HEK293T (cell line): ENCODE data around the gene GAL3ST1.
"Not testable (repeated sequence)": the region's sequence is repeated elsewhere in the genome, so short reads cannot be mapped to it uniquely, and the experiment has no call there.

Experiments used
- CTCF ChIA-PET: fragments of 350-600 bp; formaldehyde crosslinking; extraction: SDS; loops from one replicate; lab custom pipeline; 2021; ENCODE audit warnings: antibody characterized with exemption, inconsistent platforms; lab: Yijun Ruan, JAX
- POLR2A ChIA-PET: fragments of 350-600 bp; formaldehyde crosslinking; extraction: SDS; loops from one replicate; lab custom pipeline; 2020; ENCODE audit warnings: antibody characterized with exemption, inconsistent platforms; lab: Yijun Ruan, JAX
- DNase-seq: peaks from one replicate; pipeline ENCODE4 v3.0.0; 2012; ENCODE audit warnings: mixed read lengths; ENCODE audit errors: extremely low spot score
- ARNT ChIP-seq: fragments of 450-650 bp; IDR thresholded peaks from 2 replicates; pipeline ENCODE4 v1.6.1; 2017; ENCODE audit warnings: mild to moderate bottlenecking
- BHLHE40 ChIP-seq: fragments of 450-650 bp; IDR thresholded peaks from 2 replicates; pipeline ENCODE4 v1.6.1; 2016; ENCODE audit warnings: mild to moderate bottlenecking, moderate library complexity, borderline replicate concordance
- CTBP1 ChIP-seq: fragments of 450-650 bp; IDR thresholded peaks from 2 replicates; pipeline ENCODE4 v1.6.1; 2016; ENCODE audit warnings: borderline replicate concordance
- ELF4 ChIP-seq: fragments of 450-650 bp; IDR thresholded peaks from 2 replicates; pipeline ENCODE4 v1.6.1; 2017; ENCODE audit warnings: antibody characterized with exemption
- FOXA1 ChIP-seq: fragments of 450-650 bp; IDR thresholded peaks from 2 replicates; pipeline ENCODE4 v1.6.1; 2016; ENCODE audit warnings: mild to moderate bottlenecking
- FOXK2 ChIP-seq: fragments of 450-650 bp; IDR thresholded peaks from 2 replicates; pipeline ENCODE4 v1.6.1; 2016; ENCODE audit warnings: mild to moderate bottlenecking
- FOXM1 ChIP-seq: fragments of 450-650 bp; IDR thresholded peaks from 2 replicates; pipeline ENCODE4 v1.6.1; 2017; ENCODE audit warnings: mild to moderate bottlenecking, borderline replicate concordance
- HDGF ChIP-seq: fragments of 450-650 bp; IDR thresholded peaks from 2 replicates; pipeline ENCODE4 v1.6.1; 2017; ENCODE audit warnings: antibody characterized with exemption, borderline replicate concordance
- L3MBTL2 ChIP-seq: fragments of 450-650 bp; conservative IDR thresholded peaks from 2 replicates; pipeline ENCODE4 v1.6.1; 2016; ENCODE audit warnings: mild to moderate bottlenecking
- LEF1 ChIP-seq: fragments of 450-650 bp; IDR thresholded peaks from 2 replicates; pipeline ENCODE4 v1.6.1; 2017; ENCODE audit warnings: mild to moderate bottlenecking, borderline replicate concordance
- NFRKB ChIP-seq: fragments of 450-650 bp; IDR thresholded peaks from 2 replicates; pipeline ENCODE4 v1.6.1; 2016; ENCODE audit warnings: mild to moderate bottlenecking, moderate library complexity
- SP1 ChIP-seq: fragments of 450-650 bp; IDR thresholded peaks from 2 replicates; pipeline ENCODE4 v1.6.1; 2017
- SUZ12 ChIP-seq: fragments of 450-650 bp; IDR thresholded peaks from 2 replicates; pipeline ENCODE4 v1.6.1; 2016; ENCODE audit warnings: mild to moderate bottlenecking
- TARDBP ChIP-seq: fragments of 450-650 bp; IDR thresholded peaks from 2 replicates; pipeline ENCODE4 v1.6.1; 2016
- ZNF384 ChIP-seq: fragments of 450-650 bp; IDR thresholded peaks from 2 replicates; pipeline ENCODE4 v1.6.1; 2016
- TF ChIP-seq, protein P1 (sequence below): fragments of 450-650 bp; IDR thresholded peaks from 2 replicates; pipeline ENCODE4 v1.6.1; 2016

Gene GAL3ST1

DNA sequence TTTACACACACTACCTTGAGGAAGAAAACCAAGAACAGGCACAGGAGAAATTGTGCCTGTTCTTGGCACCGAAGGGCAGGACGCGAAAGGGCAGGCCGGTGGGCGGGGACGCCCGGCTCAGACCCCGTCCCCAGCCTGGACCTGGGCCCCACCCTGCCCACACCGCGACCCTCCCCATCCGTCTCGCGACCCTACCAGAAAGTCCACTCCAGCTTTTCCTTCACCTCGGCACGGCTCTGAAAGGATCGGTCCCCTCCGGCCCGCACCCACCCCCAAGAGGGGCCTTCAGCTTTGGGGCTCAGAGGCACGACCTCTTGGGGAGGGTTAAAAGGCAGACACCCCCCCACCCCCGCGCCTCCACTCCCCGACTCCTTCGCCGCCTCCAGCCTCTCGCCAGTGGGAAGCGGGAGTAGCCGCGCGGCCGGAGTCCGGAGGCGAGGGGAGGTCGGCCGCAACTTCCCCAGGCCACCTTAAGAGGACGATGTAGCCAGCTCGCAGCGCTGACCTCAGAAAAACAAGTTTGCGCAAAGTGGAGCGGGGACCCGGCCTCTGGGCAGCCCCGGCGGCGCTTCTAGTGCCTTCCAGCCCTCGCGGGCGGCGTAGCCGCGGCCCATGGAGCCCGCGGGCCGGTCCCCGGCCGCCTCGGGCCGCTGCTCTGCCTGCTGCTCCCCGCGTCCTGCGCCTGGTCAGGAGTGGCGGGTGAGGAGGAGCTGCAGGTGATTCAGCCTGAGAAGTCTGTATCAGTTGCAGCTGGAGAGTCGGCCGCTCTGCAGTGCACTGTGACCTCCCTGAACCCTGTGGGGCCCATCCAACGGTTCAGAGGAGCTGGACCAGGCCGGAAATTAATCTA lies 32.3 kb downstream of the GAL3ST1 start:
- ChIA-PET CTCF (no interaction called here), POLR2A (interaction anchor here (0.6 kb wide), 1 partner anchor 21 kb away, joined by 3 read pairs; no protein-coding TSS in a partner anchor)
- no peak for DNase-seq
- TF ChIP-seq ELF4, result no peak
- no peak for TF ChIP-seq ARNT
- TF ChIP-seq SP1, result no peak
- TF ChIP-seq FOXK2, result no peak
- no peak for TF ChIP-seq ZNF384
- TF ChIP-seq LEF1, result no peak
- no peak for TF ChIP-seq FOXA1

DNA sequence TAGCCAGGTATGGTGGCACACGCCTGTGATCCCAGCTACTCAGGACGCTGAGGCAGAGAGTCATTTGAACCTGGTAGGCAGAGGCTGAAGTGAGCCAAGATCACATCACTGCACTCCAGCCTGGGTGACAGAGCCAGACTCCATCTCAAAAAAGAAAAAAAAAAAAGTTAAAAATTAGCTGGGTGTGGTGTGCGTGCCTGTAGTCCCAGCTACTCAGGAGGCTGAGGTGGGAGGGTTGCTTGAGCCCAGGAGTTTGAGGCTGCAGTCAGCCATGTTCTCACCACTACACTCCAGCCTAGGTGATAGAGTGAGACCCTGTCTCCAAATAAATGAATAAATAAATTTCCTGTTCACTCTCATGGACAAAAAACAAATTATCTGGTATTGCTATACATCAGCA lies 33.0 kb downstream of the GAL3ST1 start:
- CTCF ChIA-PET, result interaction anchor here (0.6 kb wide), 1 partner anchor 66 kb away, joined by 3 read pairs; no protein-coding TSS in a partner anchor
- POLR2A ChIA-PET, DNase-seq: not testable (repeated sequence)

DNA sequence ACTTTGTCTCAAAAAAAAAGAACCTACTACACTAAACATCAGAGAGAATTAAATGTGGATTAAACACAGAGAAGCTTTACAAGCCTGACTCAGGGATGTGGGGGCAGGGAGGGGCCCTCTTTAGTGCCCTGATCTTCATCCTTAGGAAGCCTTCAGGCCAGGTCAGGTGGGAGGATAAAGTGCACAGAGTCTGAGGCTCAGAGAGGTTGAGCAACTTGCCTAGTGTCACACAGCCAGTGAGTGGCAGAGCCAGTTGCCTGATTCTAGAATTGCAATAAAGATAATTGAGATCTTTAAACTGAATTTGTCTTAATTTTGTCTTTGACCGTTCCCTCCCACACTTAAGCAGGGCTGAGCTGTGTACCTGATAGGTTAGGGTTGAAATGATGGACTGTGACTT lies 35.1 kb downstream of the GAL3ST1 start:
- no peak for TF ChIP-seq BHLHE40
- TF ChIP-seq ARNT, result no peak
- TF ChIP-seq LEF1, result no peak
- TF ChIP-seq NFRKB, result no peak
- TF ChIP-seq SUZ12, result no peak
- no peak for TF ChIP-seq SP1
- no peak for TF ChIP-seq TARDBP
- no peak for TF ChIP-seq ELF4
- no peak for TF ChIP-seq L3MBTL2
- TF ChIP-seq FOXM1, result no peak
- no peak for TF ChIP-seq CTBP1
- TF ChIP-seq, protein P1, sequence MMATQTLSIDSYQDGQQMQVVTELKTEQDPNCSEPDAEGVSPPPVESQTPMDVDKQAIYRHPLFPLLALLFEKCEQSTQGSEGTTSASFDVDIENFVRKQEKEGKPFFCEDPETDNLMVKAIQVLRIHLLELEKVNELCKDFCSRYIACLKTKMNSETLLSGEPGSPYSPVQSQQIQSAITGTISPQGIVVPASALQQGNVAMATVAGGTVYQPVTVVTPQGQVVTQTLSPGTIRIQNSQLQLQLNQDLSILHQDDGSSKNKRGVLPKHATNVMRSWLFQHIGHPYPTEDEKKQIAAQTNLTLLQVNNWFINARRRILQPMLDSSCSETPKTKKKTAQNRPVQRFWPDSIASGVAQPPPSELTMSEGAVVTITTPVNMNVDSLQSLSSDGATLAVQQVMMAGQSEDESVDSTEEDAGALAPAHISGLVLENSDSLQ, result no peak
- TF ChIP-seq FOXK2, result no peak
- ChIA-PET CTCF (no interaction called here), POLR2A (no interaction called here)
- no peak for DNase-seq

DNA sequence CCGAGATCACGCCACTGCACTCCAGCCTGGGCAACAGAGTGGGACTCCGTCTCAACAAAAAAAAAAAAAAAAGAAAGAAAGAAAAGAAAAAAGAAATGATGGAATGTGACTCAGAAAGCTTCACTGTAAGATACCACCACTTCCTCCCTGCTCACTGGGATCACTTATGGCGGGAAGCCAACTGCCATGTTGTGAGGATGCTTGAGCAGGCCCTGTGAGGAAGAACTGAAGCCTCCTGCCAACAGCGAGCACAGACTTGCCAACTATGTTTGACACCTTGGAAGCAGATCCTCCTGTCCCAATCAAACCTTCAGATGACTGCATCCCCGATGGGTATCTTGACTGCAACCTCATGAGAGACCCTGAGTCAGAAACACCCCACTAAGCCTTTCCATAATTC lies 36.2 kb downstream of the GAL3ST1 start:
- POLR2A ChIA-PET, result no interaction called here
- TF ChIP-seq TARDBP (no peak), SP1 (no peak), NFRKB (no peak), L3MBTL2 (no peak), CTBP1 (no peak), ZNF384 (no peak), FOXK2 (no peak), ELF4 (no peak), BHLHE40 (no peak), FOXA1 (no peak), ARNT (no peak), LEF1 (no peak)
- TF ChIP-seq, protein P1, result no peak
- CTCF ChIA-PET, result interaction anchor here (0.6 to 1.2 kb wide), 2 partner anchors 27 to 352 kb away, joined by 3 read pairs; no protein-coding TSS in a partner anchor
- DNase-seq, result no peak

DNA sequence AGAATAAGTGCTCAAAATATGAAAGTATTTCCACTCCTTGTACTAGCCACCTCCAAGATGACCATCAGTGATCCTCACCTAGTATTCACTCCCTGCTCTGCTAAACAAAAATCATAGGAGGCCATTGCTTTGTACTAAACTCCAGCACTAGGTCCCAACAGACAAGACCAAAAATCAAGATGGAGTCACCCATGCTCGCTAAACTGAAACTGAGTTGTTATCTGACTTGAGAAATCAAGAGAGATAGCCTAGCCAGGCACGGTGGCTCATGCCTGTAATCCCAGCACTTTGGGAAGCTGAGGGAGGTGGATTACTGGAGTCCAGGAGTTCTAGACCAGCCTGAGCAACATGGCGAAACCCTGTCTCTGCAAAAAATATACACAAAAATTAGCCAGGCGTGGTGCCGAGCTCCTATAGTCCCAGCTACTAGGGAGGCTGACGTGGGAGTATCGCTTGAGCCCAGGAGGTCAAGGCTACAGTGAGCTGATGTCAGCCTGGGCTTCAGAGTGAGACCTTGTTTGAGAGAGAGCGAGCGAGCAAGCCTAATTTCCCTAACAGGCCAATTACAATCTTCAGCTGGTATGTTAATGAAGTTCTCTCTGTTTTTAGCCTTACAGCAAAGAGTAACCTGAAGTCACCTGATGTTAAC lies 37.3 kb downstream of the GAL3ST1 start:
- DNase-seq, result no peak
- ChIA-PET POLR2A (no interaction called here), CTCF (interaction anchor here (0.8 to 1.2 kb wide), 2 partner anchors 26 to 88 kb away, joined by 3 read pairs; no protein-coding TSS in a partner anchor)
- TF ChIP-seq FOXK2, result no peak
- no peak for TF ChIP-seq CTBP1
- no peak for TF ChIP-seq SUZ12
- TF ChIP-seq L3MBTL2, result no peak
- TF ChIP-seq ARNT, result no peak
- no peak for TF ChIP-seq FOXA1
- TF ChIP-seq ELF4, result no peak
- TF ChIP-seq FOXM1, result no peak
- no peak for TF ChIP-seq BHLHE40
- TF ChIP-seq LEF1, result no peak
- no peak for TF ChIP-seq SP1

DNA sequence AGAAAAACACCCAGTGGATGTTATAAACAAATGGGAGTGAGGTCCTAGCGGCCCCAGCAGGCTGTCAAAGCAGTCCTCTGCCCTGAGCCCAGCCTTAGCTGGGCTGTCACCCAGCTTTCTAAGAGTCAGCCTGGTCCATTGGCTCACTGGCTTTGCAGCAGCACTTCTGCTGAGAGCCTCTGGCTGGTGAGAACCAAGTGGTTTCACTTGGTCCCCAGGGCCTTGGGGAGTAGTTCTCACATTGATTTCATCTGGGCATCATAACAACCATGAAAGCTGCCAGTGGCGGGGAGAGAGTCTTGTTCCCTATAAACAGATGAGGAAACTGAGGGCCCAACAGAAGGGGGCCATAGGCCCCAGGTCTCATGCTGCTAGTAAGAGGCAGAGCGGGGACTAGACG lies 39.3 kb downstream of the GAL3ST1 start:
- TF ChIP-seq, protein P1, result no peak
- no peak for TF ChIP-seq L3MBTL2
- no peak for TF ChIP-seq ARNT
- no peak for TF ChIP-seq FOXM1
- no peak for TF ChIP-seq FOXA1
- TF ChIP-seq HDGF, result no peak
- TF ChIP-seq CTBP1, result no peak
- no peak for TF ChIP-seq NFRKB
- no peak for TF ChIP-seq LEF1
- no peak for TF ChIP-seq SUZ12
- TF ChIP-seq TARDBP, result no peak
- no peak for TF ChIP-seq FOXK2
- TF ChIP-seq BHLHE40, result no peak
- TF ChIP-seq ZNF384, result no peak
- TF ChIP-seq SP1, result no peak
- no peak for TF ChIP-seq ELF4
- DNase-seq, result no peak
- CTCF ChIA-PET, result interaction anchor here (1.0 kb wide), 1 partner anchor 45 kb away, joined by 3 read pairs; no protein-coding TSS in a partner anchor
- POLR2A ChIA-PET, result interaction anchor here (1.6 kb wide), 1 partner anchor 111 kb away, joined by 4 read pairs; no protein-coding TSS in a partner anchor
